ENCODE data around the gene AGO3.
"Not testable (repeated sequence)": the region's sequence is repeated elsewhere in the genome, so short reads cannot be mapped to it uniquely, and the experiment has no call there.

AGO3 gene

GRCh38 chr1:36008546-36009197 lies 77.8 kb downstream of the AGO3 start:
- no peak for DNase-seq (ENCODE audit: low read depth in 2 of 2)

- no peak for DNase-seq (ENCODE audit: low read depth in 2 of 2)
Observed at GRCh38 chr1:36014722-36015220, 83.9 kb downstream of the AGO3 start.

- no peak for DNase-seq (ENCODE audit: low read depth in 2 of 2)
Observed at GRCh38 chr1:36016686-36017085, 85.8 kb downstream of the AGO3 start.

- DNase-seq (ENCODE audit: low read depth in 2 of 2): no peak
Observed at GRCh38 chr1:36023098-36023769, 92.3 kb downstream of the AGO3 start.

GRCh38 chr1:36024024-36024423 lies 93.1 kb downstream of the AGO3 start:
- DNase-seq (ENCODE audit: low read depth in 2 of 2): not testable (repeated sequence)

GRCh38 chr1:36024847-36025246 lies 93.9 kb downstream of the AGO3 start:
- no peak for DNase-seq (ENCODE audit: low read depth in 2 of 2)

- no peak for DNase-seq (ENCODE audit: low read depth in 2 of 2)
Observed at GRCh38 chr1:36027766-36028165, 96.9 kb downstream of the AGO3 start.

- DNase-seq (ENCODE audit: low read depth in 2 of 2): no peak
Observed at GRCh38 chr1:36031441-36031840, 100.5 kb downstream of the AGO3 start.

- DNase-seq (ENCODE audit: low read depth in 2 of 2): no peak
Observed at GRCh38 chr1:36034692-36035091, 103.8 kb downstream of the AGO3 start.

GRCh38 chr1:36035154-36035553 lies 104.2 kb downstream of the AGO3 start:
- no peak for DNase-seq (ENCODE audit: low read depth in 2 of 2)

- DNase-seq (ENCODE audit: low read depth in 2 of 2): no peak
Observed at GRCh38 chr1:36040238-36040637, 109.3 kb downstream of the AGO3 start.

GRCh38 chr1:36051821-36052220 lies 120.9 kb downstream of the AGO3 start:
- no peak for DNase-seq (ENCODE audit: low read depth in 2 of 2)

GRCh38 chr1:36053978-36054377 lies 123.1 kb downstream of the AGO3 start:
- no peak for DNase-seq (ENCODE audit: low read depth in 2 of 2)

- no peak for DNase-seq (ENCODE audit: low read depth in 2 of 2)
Observed at GRCh38 chr1:36055706-36056105, 124.8 kb downstream of the AGO3 start.

- no peak for DNase-seq (ENCODE audit: low read depth in 2 of 2)
Observed at GRCh38 chr1:36062315-36062714, 131.4 kb downstream of the AGO3 start.

- DNase-seq (ENCODE audit: low read depth in 2 of 2): no peak
Observed at GRCh38 chr1:36067871-36068270, 137.0 kb downstream of the AGO3 start.

GRCh38 chr1:36068866-36069265 lies 138.0 kb downstream of the AGO3 start:
- DNase-seq (ENCODE audit: low read depth in 2 of 2): no peak

- no peak for DNase-seq (ENCODE audit: low read depth in 2 of 2)
Observed at GRCh38 chr1:36070349-36070748, 139.4 kb downstream of the AGO3 start.

- DNase-seq (ENCODE audit: low read depth in 2 of 2): no peak
Observed at GRCh38 chr1:36076979-36077573, 146.2 kb downstream of the AGO3 start.

- DNase-seq (ENCODE audit: low read depth in 2 of 2): no peak
Observed at GRCh38 chr1:36080236-36080635, 149.3 kb downstream of the AGO3 start.

GRCh38 chr1:36080801-36081200 lies 149.9 kb downstream of the AGO3 start:
- no peak for DNase-seq (ENCODE audit: low read depth in 2 of 2)

- DNase-seq (ENCODE audit: low read depth in 2 of 2): no peak
Observed at GRCh38 chr1:36081926-36082485, 151.1 kb downstream of the AGO3 start.

- no peak for DNase-seq (ENCODE audit: low read depth in 2 of 2)
Observed at GRCh38 chr1:36083219-36083618, 152.3 kb downstream of the AGO3 start.

All from stimulated activated CD4-positive, alpha-beta T cell treated with anti-CD3 and anti-CD28 coated beads, Interleukin-12 subunit alpha, Interleukin-12 subunit beta, amount 100 ng/mL, for 24 hours (primary cell).